Measurements from ENCODE around the gene KDM2A.

- TF ChIP-seq POLR2A (IDR thresholded peaks at IDR 0.05): no peak
- TF ChIP-seq, protein P1, sequence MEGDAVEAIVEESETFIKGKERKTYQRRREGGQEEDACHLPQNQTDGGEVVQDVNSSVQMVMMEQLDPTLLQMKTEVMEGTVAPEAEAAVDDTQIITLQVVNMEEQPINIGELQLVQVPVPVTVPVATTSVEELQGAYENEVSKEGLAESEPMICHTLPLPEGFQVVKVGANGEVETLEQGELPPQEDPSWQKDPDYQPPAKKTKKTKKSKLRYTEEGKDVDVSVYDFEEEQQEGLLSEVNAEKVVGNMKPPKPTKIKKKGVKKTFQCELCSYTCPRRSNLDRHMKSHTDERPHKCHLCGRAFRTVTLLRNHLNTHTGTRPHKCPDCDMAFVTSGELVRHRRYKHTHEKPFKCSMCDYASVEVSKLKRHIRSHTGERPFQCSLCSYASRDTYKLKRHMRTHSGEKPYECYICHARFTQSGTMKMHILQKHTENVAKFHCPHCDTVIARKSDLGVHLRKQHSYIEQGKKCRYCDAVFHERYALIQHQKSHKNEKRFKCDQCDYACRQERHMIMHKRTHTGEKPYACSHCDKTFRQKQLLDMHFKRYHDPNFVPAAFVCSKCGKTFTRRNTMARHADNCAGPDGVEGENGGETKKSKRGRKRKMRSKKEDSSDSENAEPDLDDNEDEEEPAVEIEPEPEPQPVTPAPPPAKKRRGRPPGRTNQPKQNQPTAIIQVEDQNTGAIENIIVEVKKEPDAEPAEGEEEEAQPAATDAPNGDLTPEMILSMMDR (IDR thresholded peaks at IDR 0.05): no peak
Observed at GRCh38 chr11:67202028-67202427, 83.0 kb downstream of the KDM2A start.

All from lower leg skin (tissue), 3 donors.